ENCODE data around the gene DNAH9. TPM values are rescaled to one million over a fixed set of nuclear protein-coding genes. Genes with fewer than 3 reads are reported as not detected.
"Not testable (repeated sequence)": the region's sequence is repeated elsewhere in the genome, so short reads cannot be mapped to it uniquely, and the experiment has no call there.

Gene DNAH9
- total RNA-seq, 1 donor from 2014 or later: not detected

GRCh38 chr17:11969565-11969964 is 371.3 kb downstream of the DNAH9 start:
- H3K4me3 ChIP-seq: no peak overlapping the region
- intact Hi-C loops (cut with DNase I): no loop called here
- TF ChIP-seq CTCF (IDR thresholded peaks at IDR 0.05): no peak

GRCh38 chr17:11972741-11973140 is 374.5 kb downstream of the DNAH9 start:
- H3K27me3 ChIP-seq; intact Hi-C loops (cut with DNase I): not testable (repeated sequence)

More at GRCh38 chr17:11969565-11969964, 371.3 kb downstream of the DNAH9 start:
- no peak for DNase-seq (ENCODE audit: low spot score in 2 of 2)
- H3K9me3 ChIP-seq: peaks cover 8 to 31% of the 10 kb centered on the region in 2 donors
- no peak overlapping the region for H3K27ac ChIP-seq
- no peaks in the 10 kb centered on the region for H3K4me1 ChIP-seq
- no peaks in the 10 kb centered on the region for H3K27me3 ChIP-seq
- H3K36me3 ChIP-seq: peaks cover 0 to 8% of the 10 kb centered on the region in 2 donors

GRCh38 chr17:11979795-11980194 is 381.5 kb downstream of the DNAH9 start:
- Histone ChIP-seq H3K27me3 (no peaks in the 10 kb centered on the region), H3K4me1 (no peaks in the 10 kb centered on the region), H3K9me3 (no peaks in the 10 kb centered on the region), H3K36me3 (peaks cover 22 to 45% of the 10 kb centered on the region in 2 donors), H3K4me3 (no peak overlapping the region), H3K27ac (no peak overlapping the region)
- DNase-seq (ENCODE audit: low spot score in 2 of 2): no peak
- TF ChIP-seq CTCF (IDR thresholded peaks at IDR 0.05): no peak
- intact Hi-C loops (cut with DNase I): no loop called here

More at GRCh38 chr17:11972741-11973140, 374.5 kb downstream of the DNAH9 start:
- not testable (repeated sequence) for H3K4me3 ChIP-seq; H3K4me1 ChIP-seq; DNase-seq (ENCODE audit: low spot score in 2 of 2); H3K9me3 ChIP-seq; H3K27ac ChIP-seq
- peaks cover 5 to 14% of the 10 kb centered on the region in 2 donors for H3K36me3 ChIP-seq

GRCh38 chr17:11980813-11981212 is 382.5 kb downstream of the DNAH9 start:
- Histone ChIP-seq H3K4me1 (no peaks in the 10 kb centered on the region), H3K4me3 (no peak overlapping the region), H3K27me3 (no peaks in the 10 kb centered on the region), H3K27ac (no peak overlapping the region), H3K9me3 (no peaks in the 10 kb centered on the region), H3K36me3 (peaks cover 22 to 45% of the 10 kb centered on the region in 2 donors)
- no peak for TF ChIP-seq CTCF (IDR thresholded peaks at IDR 0.05)
- intact Hi-C loops (cut with DNase I): no loop called here
- no peak for DNase-seq (ENCODE audit: low spot score in 2 of 2)

GRCh38 chr17:11981862-11982261 is 383.6 kb downstream of the DNAH9 start:
- Histone ChIP-seq H3K4me1 (peaks cover 0 to 4% of the 10 kb centered on the region in 2 donors), H3K27ac (no peak overlapping the region), H3K36me3 (peaks cover 22 to 43% of the 10 kb centered on the region in 2 donors), H3K27me3 (no peaks in the 10 kb centered on the region), H3K4me3 (no peak overlapping the region), H3K9me3 (no peaks in the 10 kb centered on the region)
- no peak for DNase-seq (ENCODE audit: low spot score in 2 of 2)
- no peak for TF ChIP-seq CTCF (IDR thresholded peaks at IDR 0.05)
- intact Hi-C loops (cut with DNase I): no loop called here

- intact Hi-C loops (cut with DNase I): no loop called here
- no peak for DNase-seq (ENCODE audit: low spot score in 2 of 2)
- H3K27me3 ChIP-seq: no peaks in the 10 kb centered on the region
These were observed 388.1 kb downstream of the DNAH9 start for GRCh38 chr17:11986179-11986941.

More at GRCh38 chr17:11986179-11986941, 388.1 kb downstream of the DNAH9 start:
- H3K36me3 ChIP-seq: peaks cover 12 to 51% of the 10 kb centered on the region in 2 donors
- no peak overlapping the region for H3K4me3 ChIP-seq
- peaks cover 0 to 4% of the 10 kb centered on the region in 2 donors for H3K4me1 ChIP-seq
- no peak for TF ChIP-seq CTCF (IDR thresholded peaks at IDR 0.05)
- no peaks in the 10 kb centered on the region for H3K9me3 ChIP-seq
- H3K27ac ChIP-seq: peak overlapping the region in 1 of 2 donors; percentile 41

All from ascending aorta (tissue), 2 donors.